ENCODE measurements around the gene SPECC1L. TPM values are rescaled to one million over a fixed set of nuclear protein-coding genes. Genes with fewer than 3 reads are reported as not detected.

SPECC1L gene
- total RNA-seq, 1 donor from 2014 or later = 123 TPM

GRCh38 chr22:24410110-24410856, 139.7 kb downstream of the SPECC1L start:
- TF ChIP-seq CTCF (conservative IDR thresholded peaks at IDR 0.05) = no peak
- Mint-ChIP-seq H3K27ac (ENCODE audit: unreplicated experiment) (peak overlapping the region; percentile 78), H3K36me3 (ENCODE audit: low read depth) (peaks cover 5% of the 10 kb centered on the region), H3K4me3 (no peak overlapping the region), H3K9me3 (no peaks in the 10 kb centered on the region), H3K4me1 (peaks cover 26% of the 10 kb centered on the region), H3K27me3 (ENCODE audit: low read depth) (no peaks in the 10 kb centered on the region)
- no peak for DNase-seq (ENCODE audit: low read depth, low spot score)

GRCh38 chr22:24411256-24412004, 140.8 kb downstream of the SPECC1L start:
- DNase-seq (ENCODE audit: low read depth, low spot score) = no peak
- Mint-ChIP-seq H3K4me3 (no peak overlapping the region), H3K9me3 (no peaks in the 10 kb centered on the region), H3K36me3 (ENCODE audit: low read depth) (peaks cover 5% of the 10 kb centered on the region), H3K27me3 (ENCODE audit: low read depth) (no peaks in the 10 kb centered on the region), H3K4me1 (peaks cover 18% of the 10 kb centered on the region), H3K27ac (ENCODE audit: unreplicated experiment) (no peak overlapping the region)
- TF ChIP-seq CTCF (conservative IDR thresholded peaks at IDR 0.05) = no peak

- Mint-ChIP-seq H3K4me1 (peaks cover 10% of the 10 kb centered on the region), H3K27ac (ENCODE audit: unreplicated experiment) (no peak overlapping the region), H3K4me3 (no peak overlapping the region), H3K36me3 (ENCODE audit: low read depth) (peaks cover 5% of the 10 kb centered on the region), H3K9me3 (no peaks in the 10 kb centered on the region), H3K27me3 (ENCODE audit: low read depth) (no peaks in the 10 kb centered on the region)
- no peak for DNase-seq (ENCODE audit: low read depth, low spot score)
- TF ChIP-seq CTCF (conservative IDR thresholded peaks at IDR 0.05) = no peak
Observed at GRCh38 chr22:24412274-24412673, 141.6 kb downstream of the SPECC1L start.

- DNase-seq (ENCODE audit: low read depth, low spot score) = no peak
- Mint-ChIP-seq H3K27me3 (ENCODE audit: low read depth) (no peaks in the 10 kb centered on the region), H3K4me1 (no peaks in the 10 kb centered on the region), H3K27ac (ENCODE audit: unreplicated experiment) (peak overlapping the region; percentile 75), H3K9me3 (no peaks in the 10 kb centered on the region), H3K4me3 (no peak overlapping the region), H3K36me3 (ENCODE audit: low read depth) (peaks cover 5% of the 10 kb centered on the region)
- TF ChIP-seq CTCF (conservative IDR thresholded peaks at IDR 0.05) = no peak
Observed at GRCh38 chr22:24413271-24413670, 142.6 kb downstream of the SPECC1L start.

- H3K9me3 Mint-ChIP-seq = no peaks in the 10 kb centered on the region
- no peak overlapping the region for H3K4me3 Mint-ChIP-seq
- no peak for TF ChIP-seq CTCF (conservative IDR thresholded peaks at IDR 0.05)
- H3K4me1 Mint-ChIP-seq = no peaks in the 10 kb centered on the region
- H3K36me3 Mint-ChIP-seq (ENCODE audit: low read depth) = peaks cover 5% of the 10 kb centered on the region
- H3K27me3 Mint-ChIP-seq (ENCODE audit: low read depth) = no peaks in the 10 kb centered on the region
- peak overlapping the region; percentile 75 for H3K27ac Mint-ChIP-seq (ENCODE audit: unreplicated experiment)
- no peak for DNase-seq (ENCODE audit: low read depth, low spot score)
Observed at GRCh38 chr22:24413736-24414385, 143.2 kb downstream of the SPECC1L start.

Measured in neural crest cell (in vitro differentiated cells).